NOMO-1 (cell line): ENCODE results near the gene ZBTB48.
"Not testable (repeated sequence)": the region's sequence is repeated elsewhere in the genome, so short reads cannot be mapped to it uniquely, and the experiment has no call there.

Source experiments
- DNase-seq, 2 experiments: peaks; one replicate each; lab custom pipeline; 2025; ENCODE audit not compliant: unreplicated experiment in 2 of 2; lab: John Stamatoyannopoulos, UW

The ZBTB48 gene

GRCh38 chr1:6579374-6580118 is at the start of gene ZBTB48:
ZBTB48 (plus strand) TSS chr1:6579994; CDS start chr1:6580610, 616 bp downstream.
- DNase-seq = peak; percentile 95 to 97

GRCh38 chr1:6530504-6531160 is 49.2 kb upstream of the ZBTB48 start:
- no peak for DNase-seq

GRCh38 chr1:6531996-6532395 is 47.8 kb upstream of the ZBTB48 start:
- DNase-seq = no peak

- no peak for DNase-seq
Observed at GRCh38 chr1:6534248-6534822, 45.5 kb upstream of the ZBTB48 start.

GRCh38 chr1:6535214-6535613 is 44.6 kb upstream of the ZBTB48 start:
- no peak for DNase-seq

GRCh38 chr1:6536291-6536690 is 43.5 kb upstream of the ZBTB48 start:
- no peak for DNase-seq

GRCh38 chr1:6538956-6539355 is 40.8 kb upstream of the ZBTB48 start:
- no peak for DNase-seq

- DNase-seq = no peak
Observed at GRCh38 chr1:6544831-6545230, 35.0 kb upstream of the ZBTB48 start.

GRCh38 chr1:6545276-6546112 is 34.3 kb upstream of the ZBTB48 start:
- no peak for DNase-seq

- no peak for DNase-seq
Observed at GRCh38 chr1:6546326-6546725, 33.5 kb upstream of the ZBTB48 start.

GRCh38 chr1:6547301-6547700 is 32.5 kb upstream of the ZBTB48 start:
- no peak for DNase-seq

GRCh38 chr1:6554031-6554906 is 25.5 kb upstream of the ZBTB48 start, which contains the start of gene NOL9:
NOL9 (minus strand) TSS chr1:6554513; CDS start chr1:6554502, 11 bp downstream.
- DNase-seq = peak; percentile 86 to 88

GRCh38 chr1:6554907-6555778 is 24.7 kb upstream of the ZBTB48 start, which contains the start of gene TAS1R1:
TAS1R1 (plus strand) TSS chr1:6555307; CDS start chr1:6555374, 67 bp downstream.
- no peak for DNase-seq

- DNase-seq = no peak
Observed at GRCh38 chr1:6557597-6557996, 22.2 kb upstream of the ZBTB48 start.

GRCh38 chr1:6559161-6559560 is 20.6 kb upstream of the ZBTB48 start:
- DNase-seq = not testable (repeated sequence)

- DNase-seq = no peak
Observed at GRCh38 chr1:6560267-6560666, 19.5 kb upstream of the ZBTB48 start.

GRCh38 chr1:6569033-6569432 is 10.8 kb upstream of the ZBTB48 start:
- DNase-seq = no peak

- no peak for DNase-seq
Observed at GRCh38 chr1:6570100-6570499, 9.7 kb upstream of the ZBTB48 start.

- no peak for DNase-seq
Observed at GRCh38 chr1:6570987-6571386, 8.8 kb upstream of the ZBTB48 start.
